ENCODE measurements around the gene MLLT6.
A peak's percentile ranks its signal among the peaks of the same experiment; 100 is the strongest.

MLLT6 gene

GRCh38 chr17:38660097-38661025, 44.7 kb upstream of the MLLT6 start:
- no peak for DNase-seq (ENCODE audit: low read depth)
- TF ChIP-seq, protein P1, sequence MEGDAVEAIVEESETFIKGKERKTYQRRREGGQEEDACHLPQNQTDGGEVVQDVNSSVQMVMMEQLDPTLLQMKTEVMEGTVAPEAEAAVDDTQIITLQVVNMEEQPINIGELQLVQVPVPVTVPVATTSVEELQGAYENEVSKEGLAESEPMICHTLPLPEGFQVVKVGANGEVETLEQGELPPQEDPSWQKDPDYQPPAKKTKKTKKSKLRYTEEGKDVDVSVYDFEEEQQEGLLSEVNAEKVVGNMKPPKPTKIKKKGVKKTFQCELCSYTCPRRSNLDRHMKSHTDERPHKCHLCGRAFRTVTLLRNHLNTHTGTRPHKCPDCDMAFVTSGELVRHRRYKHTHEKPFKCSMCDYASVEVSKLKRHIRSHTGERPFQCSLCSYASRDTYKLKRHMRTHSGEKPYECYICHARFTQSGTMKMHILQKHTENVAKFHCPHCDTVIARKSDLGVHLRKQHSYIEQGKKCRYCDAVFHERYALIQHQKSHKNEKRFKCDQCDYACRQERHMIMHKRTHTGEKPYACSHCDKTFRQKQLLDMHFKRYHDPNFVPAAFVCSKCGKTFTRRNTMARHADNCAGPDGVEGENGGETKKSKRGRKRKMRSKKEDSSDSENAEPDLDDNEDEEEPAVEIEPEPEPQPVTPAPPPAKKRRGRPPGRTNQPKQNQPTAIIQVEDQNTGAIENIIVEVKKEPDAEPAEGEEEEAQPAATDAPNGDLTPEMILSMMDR (conservative IDR thresholded peaks at IDR 0.05; ENCODE audit: low read depth, low read length), result no peak
- H3K4me3 ChIP-seq (ENCODE audit: low read length), result no peak overlapping the region

- peak; percentile 22 for DNase-seq (ENCODE audit: low read depth)
- TF ChIP-seq, protein P1 (conservative IDR thresholded peaks at IDR 0.05; ENCODE audit: low read depth, low read length), result peak; percentile 97
- H3K4me3 ChIP-seq (ENCODE audit: low read length), result no peak overlapping the region
These were observed 41.8 kb upstream of the MLLT6 start for GRCh38 chr17:38663125-38663751.

DNA sequence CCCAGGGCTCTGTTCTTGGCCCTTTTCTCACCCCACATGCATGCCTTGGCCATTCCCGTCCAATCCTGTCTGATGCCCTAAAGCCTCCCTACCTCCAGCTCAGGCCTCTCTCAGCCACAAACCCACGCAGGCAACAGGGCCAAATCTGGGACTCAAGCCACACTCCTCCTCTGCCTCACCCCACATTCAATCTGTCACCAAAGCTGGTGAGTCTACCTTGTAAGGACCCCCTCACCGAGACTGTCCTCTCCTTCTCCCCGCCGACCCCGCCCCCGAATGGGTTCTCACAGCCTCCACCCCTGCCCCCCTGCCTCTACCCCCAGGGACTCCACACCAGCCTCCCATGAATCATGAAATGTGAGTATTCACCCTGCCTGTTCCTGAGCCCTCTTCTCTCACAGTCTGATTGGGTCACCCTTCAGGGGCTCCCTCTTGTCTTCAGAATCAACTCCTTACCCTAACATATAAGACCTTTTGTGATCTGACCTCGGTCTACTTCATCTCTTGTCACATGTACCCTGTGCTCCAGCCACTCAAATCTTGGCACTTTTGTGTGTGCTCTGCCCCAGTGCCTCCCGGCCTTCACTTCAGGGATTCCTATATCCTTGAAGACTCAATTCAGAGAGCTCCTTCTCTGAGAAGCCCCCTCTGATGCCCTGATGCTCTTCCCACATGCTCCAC, 41.0 kb upstream of the MLLT6 start:
- DNase-seq (ENCODE audit: low read depth), result no peak
- TF ChIP-seq, protein P1 (conservative IDR thresholded peaks at IDR 0.05; ENCODE audit: low read depth, low read length), result no peak
- H3K4me3 ChIP-seq (ENCODE audit: low read length), result no peak overlapping the region

- H3K4me3 ChIP-seq (ENCODE audit: low read length), result no peak overlapping the region
- TF ChIP-seq, protein P1 (conservative IDR thresholded peaks at IDR 0.05; ENCODE audit: low read depth, low read length), result peak; percentile 100
- DNase-seq (ENCODE audit: low read depth), result peak; percentile 15
These were observed 37.8 kb upstream of the MLLT6 start for GRCh38 chr17:38667099-38667786.

GRCh38 chr17:38667787-38668122, 37.3 kb upstream of the MLLT6 start:
- no peak for DNase-seq (ENCODE audit: low read depth)
- TF ChIP-seq, protein P1 (conservative IDR thresholded peaks at IDR 0.05; ENCODE audit: low read depth, low read length), result no peak
- no peak overlapping the region for H3K4me3 ChIP-seq (ENCODE audit: low read length)

GRCh38 chr17:38669520-38669919, 35.6 kb upstream of the MLLT6 start:
- TF ChIP-seq, protein P1 (conservative IDR thresholded peaks at IDR 0.05; ENCODE audit: low read depth, low read length), result no peak
- H3K4me3 ChIP-seq (ENCODE audit: low read length), result no peak overlapping the region
- DNase-seq (ENCODE audit: low read depth), result no peak

Data from retinal pigment epithelial cell (primary cell).